Measurements from ENCODE around the gene TM4SF5.
"Not testable (repeated sequence)": the region's sequence is repeated elsewhere in the genome, so short reads cannot be mapped to it uniquely, and the experiment has no call there.

Gene TM4SF5

GRCh38 chr17:4810696-4811290 is 39.1 kb downstream of the TM4SF5 start:
- Mint-ChIP-seq H3K4me3 (no peak overlapping the region), H3K36me3 (ENCODE audit: low read depth) (peaks cover 74% of the 10 kb centered on the region), H3K4me1 (ENCODE audit: low read depth) (peaks cover 39% of the 10 kb centered on the region), H3K27ac (no peak overlapping the region), H3K27me3 (peaks cover 13% of the 10 kb centered on the region), H3K9me3 (no peaks in the 10 kb centered on the region)
- intact Hi-C loops (cut with micrococcal nuclease): no loop called here

DNA sequence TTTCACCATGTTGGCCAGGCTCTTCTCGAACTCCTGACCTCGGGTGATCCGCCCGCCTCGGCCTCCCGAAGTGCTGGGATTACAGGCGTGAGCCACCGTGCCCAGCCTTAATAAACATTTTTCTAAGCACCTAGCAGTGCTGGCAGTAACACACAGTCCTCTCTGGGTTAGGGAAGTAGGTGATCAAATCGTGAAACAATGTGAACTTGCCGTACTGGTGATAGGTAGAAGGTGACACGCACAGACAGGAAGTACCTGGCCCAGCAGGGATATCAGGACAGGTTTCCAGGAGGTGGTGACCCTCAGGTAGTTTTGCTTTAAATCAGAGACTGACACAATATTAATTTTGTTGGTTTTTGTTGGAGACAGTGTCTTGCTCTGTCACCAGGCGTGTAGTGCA is 39.8 kb downstream of the TM4SF5 start:
- Mint-ChIP-seq H3K27ac (no peak overlapping the region), H3K9me3 (no peaks in the 10 kb centered on the region), H3K27me3 (peaks cover 13% of the 10 kb centered on the region), H3K36me3 (ENCODE audit: low read depth) (peaks cover 81% of the 10 kb centered on the region), H3K4me1 (ENCODE audit: low read depth) (peaks cover 39% of the 10 kb centered on the region), H3K4me3 (no peak overlapping the region)
- intact Hi-C loops (cut with micrococcal nuclease): no loop called here

DNA sequence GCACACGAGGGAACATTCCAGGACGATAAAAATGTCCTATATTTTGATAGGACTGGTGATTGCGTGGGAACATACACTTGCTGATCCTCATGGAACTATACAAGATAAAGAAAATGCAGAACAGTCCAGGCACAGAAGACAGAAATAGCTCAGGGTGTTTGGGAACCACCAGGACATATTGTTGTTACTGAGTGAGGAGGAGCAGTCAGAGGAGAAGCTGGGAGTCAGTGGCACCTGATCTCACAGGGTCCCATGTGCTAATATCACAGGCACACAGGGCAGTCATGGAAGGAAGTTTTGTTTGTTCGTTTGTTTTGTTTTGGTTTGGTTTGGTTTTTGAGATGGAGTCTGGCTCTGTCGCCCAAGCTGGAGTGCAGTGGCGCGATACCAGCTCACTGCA is 41.0 kb downstream of the TM4SF5 start:
- Mint-ChIP-seq H3K27ac (no peak overlapping the region), H3K4me1 (ENCODE audit: low read depth) (peaks cover 36% of the 10 kb centered on the region), H3K36me3 (ENCODE audit: low read depth) (peaks cover 88% of the 10 kb centered on the region), H3K9me3 (no peaks in the 10 kb centered on the region), H3K4me3 (no peak overlapping the region), H3K27me3 (peaks cover 11% of the 10 kb centered on the region)
- intact Hi-C loops (cut with micrococcal nuclease): no loop called here

GRCh38 chr17:4815043-4815675 is 43.5 kb downstream of the TM4SF5 start:
- no peak overlapping the region for H3K27ac Mint-ChIP-seq
- peaks cover 1% of the 10 kb centered on the region for H3K27me3 Mint-ChIP-seq
- no peak overlapping the region for H3K4me3 Mint-ChIP-seq
- intact Hi-C loops (cut with micrococcal nuclease): no loop called here
- peaks cover 87% of the 10 kb centered on the region for H3K36me3 Mint-ChIP-seq (ENCODE audit: low read depth)
- peaks cover 12% of the 10 kb centered on the region for H3K4me1 Mint-ChIP-seq (ENCODE audit: low read depth)
- H3K9me3 Mint-ChIP-seq: no peaks in the 10 kb centered on the region

- intact Hi-C loops (cut with micrococcal nuclease): no loop called here
- no peak overlapping the region for H3K27ac Mint-ChIP-seq
- no peaks in the 10 kb centered on the region for H3K9me3 Mint-ChIP-seq
- H3K36me3 Mint-ChIP-seq (ENCODE audit: low read depth): peaks cover 87% of the 10 kb centered on the region
- peaks cover 1% of the 10 kb centered on the region for H3K27me3 Mint-ChIP-seq
- no peak overlapping the region for H3K4me3 Mint-ChIP-seq
- peaks cover 4% of the 10 kb centered on the region for H3K4me1 Mint-ChIP-seq (ENCODE audit: low read depth)
Measured at GRCh38 chr17:4816826-4817225, 45.1 kb downstream of the TM4SF5 start.

- H3K36me3 Mint-ChIP-seq (ENCODE audit: low read depth): peaks cover 94% of the 10 kb centered on the region
- no peak overlapping the region for H3K27ac Mint-ChIP-seq
- intact Hi-C loops (cut with micrococcal nuclease): no loop called here
- H3K9me3 Mint-ChIP-seq: no peaks in the 10 kb centered on the region
- H3K27me3 Mint-ChIP-seq: peaks cover 1% of the 10 kb centered on the region
- H3K4me3 Mint-ChIP-seq: no peak overlapping the region
- no peaks in the 10 kb centered on the region for H3K4me1 Mint-ChIP-seq (ENCODE audit: low read depth)
Measured at GRCh38 chr17:4818276-4818675, 46.6 kb downstream of the TM4SF5 start.

- intact Hi-C loops (cut with micrococcal nuclease): no loop called here
- no peak overlapping the region for H3K27ac Mint-ChIP-seq
- no peak overlapping the region for H3K4me3 Mint-ChIP-seq
- peaks cover 12% of the 10 kb centered on the region for H3K27me3 Mint-ChIP-seq
- H3K4me1 Mint-ChIP-seq (ENCODE audit: low read depth): no peaks in the 10 kb centered on the region
- peaks cover 58% of the 10 kb centered on the region for H3K36me3 Mint-ChIP-seq (ENCODE audit: low read depth)
- H3K9me3 Mint-ChIP-seq: no peaks in the 10 kb centered on the region
Measured at GRCh38 chr17:4822835-4823234, 51.1 kb downstream of the TM4SF5 start.

GRCh38 chr17:4823373-4824089 is 51.8 kb downstream of the TM4SF5 start:
- H3K27ac Mint-ChIP-seq: no peak overlapping the region
- H3K27me3 Mint-ChIP-seq: peaks cover 13% of the 10 kb centered on the region
- no peaks in the 10 kb centered on the region for H3K9me3 Mint-ChIP-seq
- no peak overlapping the region for H3K4me3 Mint-ChIP-seq
- H3K4me1 Mint-ChIP-seq (ENCODE audit: low read depth): no peaks in the 10 kb centered on the region
- H3K36me3 Mint-ChIP-seq (ENCODE audit: low read depth): peaks cover 51% of the 10 kb centered on the region
- intact Hi-C loops (cut with micrococcal nuclease): no loop called here

DNA sequence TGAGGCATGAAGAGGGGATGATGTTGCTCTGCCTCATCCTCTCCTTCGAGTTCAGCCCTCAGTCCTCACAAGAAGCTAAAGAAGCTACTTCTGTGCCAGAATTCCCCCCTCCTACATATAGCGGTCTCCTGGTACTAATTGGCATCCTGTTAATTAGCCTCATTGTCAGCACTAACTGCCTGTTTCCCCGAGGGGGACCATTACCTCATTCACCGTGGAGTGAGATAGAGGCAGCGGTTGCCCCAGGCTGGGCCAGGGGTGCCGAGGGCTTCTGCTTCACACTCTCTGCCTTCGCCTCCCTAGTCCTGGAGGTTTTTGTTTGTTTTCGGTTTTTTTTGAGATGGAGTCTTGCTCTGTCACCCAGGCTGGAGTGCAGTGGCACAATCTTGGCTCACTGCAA is 55.7 kb downstream of the TM4SF5 start:
- Mint-ChIP-seq H3K4me3 (no peak overlapping the region), H3K9me3 (no peaks in the 10 kb centered on the region)
- intact Hi-C loops (cut with micrococcal nuclease): no loop called here

GRCh38 chr17:4832829-4833177 is 61.1 kb downstream of the TM4SF5 start:
- intact Hi-C loops (cut with micrococcal nuclease): loop anchor here (5.0 kb wide), 1 partner anchor 44 kb away; no protein-coding TSS in a partner anchor
- H3K9me3 Mint-ChIP-seq, H3K27me3 Mint-ChIP-seq: not testable (repeated sequence)
- Mint-ChIP-seq H3K36me3 (ENCODE audit: low read depth) (peaks cover 29% of the 10 kb centered on the region), H3K4me3 (peak overlapping the region; percentile 88), H3K4me1 (ENCODE audit: low read depth) (peaks cover 39% of the 10 kb centered on the region), H3K27ac (peak overlapping the region; percentile 87)

More for the DNA sequence above, 55.7 kb downstream of the TM4SF5 start:
- H3K27me3 Mint-ChIP-seq: peaks cover 16% of the 10 kb centered on the region
- peaks cover 14% of the 10 kb centered on the region for H3K36me3 Mint-ChIP-seq (ENCODE audit: low read depth)
- H3K27ac Mint-ChIP-seq: no peak overlapping the region
- H3K4me1 Mint-ChIP-seq (ENCODE audit: low read depth): no peaks in the 10 kb centered on the region

Data from dendritic cell treated with granulocyte-macrophage colony-stimulating factor and Interleukin-4, amounts not matched to agents 40 ng/mL and 50 ng/mL, for 4 days (primary cell).